Measurements from ENCODE around the gene WBP11. TPM values are rescaled to one million over a fixed set of nuclear protein-coding genes. Genes with fewer than 3 reads are reported as not detected.
A peak's percentile ranks its signal among the peaks of the same experiment; 100 is the strongest.

WBP11 gene
- total and polyA plus RNA-seq, 5 donors from 2014 or later: 50.7 to 119 (median 58.2) TPM

DNA sequence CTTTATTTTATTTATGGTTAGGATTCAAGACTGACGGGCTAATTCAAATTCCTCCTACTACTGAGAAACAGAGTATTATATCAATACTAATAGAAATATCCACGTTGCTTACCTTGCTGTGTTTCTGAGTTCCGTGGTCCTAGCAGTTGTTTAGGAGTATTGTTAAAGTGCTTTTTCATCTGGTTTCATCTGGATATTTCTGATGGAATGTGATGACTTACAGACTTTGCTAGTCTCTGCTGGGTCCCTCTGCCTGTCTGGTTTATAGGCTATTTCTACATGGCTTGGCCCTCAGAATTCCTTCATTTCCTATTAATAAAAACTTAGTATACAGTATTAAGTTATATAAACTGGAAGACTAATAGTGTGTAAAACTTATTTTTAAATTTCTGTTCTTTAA, 10.7 kb upstream of the WBP11 start, which contains the start of gene SMCO3:
Gene SMCO3, minus strand, starts transcription at position 169 of the 400 bp plus-strand sequence. CDS start 7,502 bp downstream, outside the sequence.
- peaks cover 0 to 14% (median 3%) of the 10 kb centered on the region in 7 donors for H3K9me3 Mint-ChIP-seq
- no peak for DNase-seq
- H3K4me1 Mint-ChIP-seq: peaks cover 9 to 30% (median 22%) of the 10 kb centered on the region in 4 donors

DNA sequence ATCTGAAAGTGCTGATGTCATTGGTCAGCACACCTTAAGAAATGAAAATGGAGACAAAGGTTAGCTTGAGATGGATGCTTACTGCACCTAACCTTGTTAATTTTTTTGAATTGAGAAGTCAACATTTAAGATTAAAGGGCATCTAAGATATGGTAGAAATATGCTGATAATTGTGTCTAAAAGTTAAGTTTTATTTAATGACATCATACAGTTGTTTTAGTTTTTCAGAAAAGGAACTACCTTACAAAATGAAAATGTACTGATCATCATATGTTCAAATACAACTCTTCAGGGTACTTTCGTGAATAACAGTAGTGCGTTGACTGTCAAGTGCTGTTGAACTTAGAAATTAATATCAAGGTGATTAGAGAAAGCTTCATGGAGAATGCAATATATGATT, 8.2 kb upstream of the WBP11 start:
- no peaks in the 10 kb centered on the region for H3K36me3 ChIP-seq (ENCODE audit: control insufficient read depth, insufficient read depth, low read length)
- no peaks in the 10 kb centered on the region for H3K9me3 ChIP-seq (ENCODE audit: control insufficient read depth in 2 of 2, low read length in 2 of 2)
- Mint-ChIP-seq H3K4me1 (peaks cover 5 to 16% (median 13%) of the 10 kb centered on the region in 4 donors), H3K36me3 (no peaks in the 10 kb centered on the region), H3K9me3 (no peaks in the 10 kb centered on the region), H3K4me3 (no peak overlapping the region), H3K27ac (peak overlapping the region in 1 of 3 donors; percentile 68), H3K27me3 (no peaks in the 10 kb centered on the region)
- DNase-seq (no peak), ATAC-seq (ENCODE audit: low read depth in 2 of 2) (no peak)
- no peak overlapping the region for H3K4me3 ChIP-seq (ENCODE audit: low read depth, low read length)
- H3K27ac ChIP-seq (ENCODE audit: insufficient read depth, low read length, poor library complexity, severe bottlenecking): no peak overlapping the region
- H3K27me3 ChIP-seq (ENCODE audit: control insufficient read depth, insufficient read depth, low read length): no peaks in the 10 kb centered on the region
- peaks cover 8% of the 10 kb centered on the region for H3K4me1 ChIP-seq (ENCODE audit: control insufficient read depth, insufficient read depth, low read length, poor library complexity, severe bottlenecking)

More for the DNA sequence above, 10.7 kb upstream of the WBP11 start, which contains the start of gene SMCO3:
- Histone ChIP-seq H3K4me1 (ENCODE audit: control insufficient read depth, insufficient read depth, low read length, poor library complexity, severe bottlenecking) (peaks cover 8% of the 10 kb centered on the region), H3K36me3 (ENCODE audit: control insufficient read depth, insufficient read depth, low read length) (no peaks in the 10 kb centered on the region), H3K4me3 (ENCODE audit: low read depth, low read length) (no peak within 1 kb of the TSS), H3K27me3 (ENCODE audit: control insufficient read depth, insufficient read depth, low read length) (no peaks in the 10 kb centered on the region), H3K27ac (ENCODE audit: insufficient read depth, low read length, poor library complexity, severe bottlenecking) (no peak within 1 kb of the TSS), H3K9me3 (ENCODE audit: control insufficient read depth in 2 of 2, low read length in 2 of 2) (no peaks in the 10 kb centered on the region)
- Mint-ChIP-seq H3K27me3 (peaks cover 5% of the 10 kb centered on the region), H3K27ac (no peak within 1 kb of the TSS), H3K36me3 (no peaks in the 10 kb centered on the region), H3K4me3 (peak within 1 kb of the TSS in 1 of 4 donors; percentile 52)
- no peak for ATAC-seq (ENCODE audit: low read depth in 2 of 2)

DNA sequence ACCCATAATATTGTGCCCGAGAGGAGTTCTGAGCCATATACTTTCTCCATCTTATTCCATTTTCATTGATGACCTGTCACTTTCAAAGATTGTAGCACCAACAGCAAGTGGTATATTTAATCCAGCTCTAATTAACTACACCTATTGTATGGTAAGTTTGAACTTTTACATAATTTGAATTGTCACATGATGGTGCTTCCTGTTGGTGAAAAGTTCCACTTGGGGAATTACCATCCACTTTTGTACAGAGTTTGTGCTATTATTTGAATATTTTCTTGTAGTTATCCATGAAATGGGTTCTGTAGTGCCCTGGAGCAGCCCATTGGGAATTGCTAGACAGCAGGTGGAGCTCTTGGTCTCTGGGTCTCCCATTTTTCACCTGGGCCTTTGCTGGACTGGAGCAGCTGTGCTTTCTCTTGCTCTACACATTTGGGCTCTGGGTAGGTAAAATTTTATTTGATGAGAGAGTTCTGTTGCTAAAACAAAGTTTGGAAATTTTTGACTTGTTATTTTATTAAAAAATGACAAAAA, 7.7 kb upstream of the WBP11 start:
- ATAC-seq (ENCODE audit: low read depth in 2 of 2) (peak in 1 of 2 donors; percentile 31), DNase-seq (peak in 1 of 3 donors; percentile 13)
- H3K27ac Mint-ChIP-seq: peak overlapping the region in 2 of 3 donors; percentile 56 to 68
- no peaks in the 10 kb centered on the region for H3K27me3 Mint-ChIP-seq
- no peaks in the 10 kb centered on the region for H3K36me3 Mint-ChIP-seq
- H3K4me1 Mint-ChIP-seq: peaks cover 5 to 16% (median 13%) of the 10 kb centered on the region in 4 donors
- H3K4me3 Mint-ChIP-seq: peak overlapping the region in 2 of 4 donors; percentile 8 to 41
- H3K9me3 Mint-ChIP-seq: no peaks in the 10 kb centered on the region
- Histone ChIP-seq H3K4me1 (ENCODE audit: control insufficient read depth, insufficient read depth, low read length, poor library complexity, severe bottlenecking) (peaks cover 8% of the 10 kb centered on the region), H3K27ac (ENCODE audit: insufficient read depth, low read length, poor library complexity, severe bottlenecking) (peak overlapping the region; percentile 39), H3K36me3 (ENCODE audit: control insufficient read depth, insufficient read depth, low read length) (no peaks in the 10 kb centered on the region), H3K4me3 (ENCODE audit: low read depth, low read length) (no peak overlapping the region), H3K9me3 (ENCODE audit: control insufficient read depth in 2 of 2, low read length in 2 of 2) (no peaks in the 10 kb centered on the region), H3K27me3 (ENCODE audit: control insufficient read depth, insufficient read depth, low read length) (no peaks in the 10 kb centered on the region)

DNA sequence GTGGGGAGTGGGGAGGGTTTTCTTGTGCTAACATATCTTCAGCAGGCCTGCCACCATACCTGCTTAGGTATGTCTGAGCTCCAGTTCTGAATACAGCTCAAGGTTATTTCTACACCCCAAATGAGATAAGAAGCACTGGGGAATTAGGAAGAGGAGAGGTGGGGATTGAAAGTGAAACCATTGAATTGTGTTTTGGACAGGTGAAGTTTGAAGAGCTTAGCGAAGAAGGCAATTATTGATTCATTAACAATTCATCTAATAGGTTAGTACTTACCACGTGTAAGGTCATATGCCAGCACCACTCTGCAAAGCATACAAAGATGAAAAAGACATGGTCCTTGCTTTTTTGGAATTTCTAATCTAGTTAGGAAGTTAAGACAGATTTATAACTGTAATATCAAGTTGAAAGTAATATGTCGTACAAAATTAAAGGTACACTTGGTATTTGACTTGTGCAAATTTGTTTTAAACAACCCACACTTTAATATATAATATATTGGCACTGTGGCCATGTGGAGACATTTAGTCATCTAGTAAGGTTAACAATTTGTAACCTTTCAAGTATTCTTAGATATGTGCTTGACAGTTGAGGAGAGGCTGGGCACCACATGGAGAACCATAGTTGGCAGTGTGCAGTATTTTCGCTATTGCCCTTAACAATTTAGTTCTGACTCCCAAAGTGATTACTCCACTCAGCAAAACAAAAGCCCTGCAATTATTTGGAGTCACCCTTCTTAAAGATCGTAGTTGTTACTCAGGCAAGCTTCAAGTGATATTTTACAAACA, 7.1 kb upstream of the WBP11 start:
- peaks cover 7 to 20% (median 14%) of the 10 kb centered on the region in 4 donors for H3K4me1 Mint-ChIP-seq
- H3K4me3 Mint-ChIP-seq: peak overlapping the region in 3 of 4 donors; percentile 24 to 67 (median 43)
- H3K36me3 ChIP-seq (ENCODE audit: control insufficient read depth, insufficient read depth, low read length): no peaks in the 10 kb centered on the region
- H3K9me3 Mint-ChIP-seq: no peaks in the 10 kb centered on the region
- DNase-seq (peak in 1 of 3 donors; percentile 15), ATAC-seq (ENCODE audit: low read depth in 2 of 2) (no peak)
- H3K9me3 ChIP-seq (ENCODE audit: control insufficient read depth in 2 of 2, low read length in 2 of 2): no peaks in the 10 kb centered on the region
- no peaks in the 10 kb centered on the region for H3K36me3 Mint-ChIP-seq
- H3K27me3 Mint-ChIP-seq: no peaks in the 10 kb centered on the region
- H3K4me3 ChIP-seq (ENCODE audit: low read depth, low read length): peak overlapping the region; percentile 35
- H3K27ac Mint-ChIP-seq: peak overlapping the region in 2 of 3 donors; percentile 68 to 81
- no peaks in the 10 kb centered on the region for H3K27me3 ChIP-seq (ENCODE audit: control insufficient read depth, insufficient read depth, low read length)
- peak overlapping the region; percentile 39 for H3K27ac ChIP-seq (ENCODE audit: insufficient read depth, low read length, poor library complexity, severe bottlenecking)
- H3K4me1 ChIP-seq (ENCODE audit: control insufficient read depth, insufficient read depth, low read length, poor library complexity, severe bottlenecking): peaks cover 12% of the 10 kb centered on the region

DNA sequence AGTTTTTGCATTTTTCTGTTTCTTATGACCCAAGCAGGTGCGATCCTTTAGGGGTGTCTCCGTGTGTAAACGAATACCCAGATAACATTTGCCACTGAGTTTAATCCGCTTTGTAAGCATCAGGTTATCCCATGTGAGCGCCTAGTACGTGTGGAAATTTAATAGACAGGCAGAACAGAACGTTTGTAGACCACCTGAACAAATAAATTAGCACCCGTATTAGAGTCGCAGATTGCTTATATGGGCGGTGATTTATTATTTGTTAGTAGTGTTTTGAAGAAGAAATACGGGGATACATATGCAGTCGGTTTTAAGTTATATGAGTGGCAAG, 517 bp upstream of the WBP11 start:
- ATAC-seq (ENCODE audit: low read depth in 2 of 2): peak in 1 of 2 donors; percentile 2
- no peaks in the 10 kb centered on the region for H3K9me3 Mint-ChIP-seq
- no peaks in the 10 kb centered on the region for H3K27me3 Mint-ChIP-seq
- H3K4me1 ChIP-seq (ENCODE audit: control insufficient read depth, insufficient read depth, low read length, poor library complexity, severe bottlenecking): peaks cover 37% of the 10 kb centered on the region
- H3K36me3 Mint-ChIP-seq: peaks cover 5% of the 10 kb centered on the region
- H3K4me1 Mint-ChIP-seq: peaks cover 4 to 38% (median 29%) of the 10 kb centered on the region in 4 donors
- H3K4me3 ChIP-seq (ENCODE audit: low read depth, low read length): peak overlapping the region; percentile 99
- H3K27me3 ChIP-seq (ENCODE audit: control insufficient read depth, insufficient read depth, low read length): no peaks in the 10 kb centered on the region
- no peak overlapping the region for H3K27ac Mint-ChIP-seq
- H3K9me3 ChIP-seq (ENCODE audit: control insufficient read depth in 2 of 2, low read length in 2 of 2): no peaks in the 10 kb centered on the region
- H3K4me3 Mint-ChIP-seq: no peak overlapping the region
- DNase-seq: no peak
- H3K27ac ChIP-seq (ENCODE audit: insufficient read depth, low read length, poor library complexity, severe bottlenecking): peak overlapping the region; percentile 96
- peaks cover 13% of the 10 kb centered on the region for H3K36me3 ChIP-seq (ENCODE audit: control insufficient read depth, insufficient read depth, low read length)

DNA sequence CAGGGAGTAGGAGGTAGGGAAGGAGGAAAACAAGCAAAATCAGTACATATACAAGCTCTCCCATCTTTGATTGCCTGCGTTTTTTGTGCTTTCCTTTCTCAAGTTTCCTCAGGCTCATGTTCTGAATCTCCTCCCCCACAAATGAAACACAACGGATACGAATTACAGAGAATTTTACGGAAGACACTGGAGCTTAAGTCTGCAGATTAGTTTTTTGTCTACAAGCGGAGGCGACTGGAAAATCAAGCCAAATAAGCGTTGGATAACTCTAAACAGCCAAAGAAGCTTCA, 612 bp downstream of the WBP11 start:
- Histone ChIP-seq H3K4me1 (ENCODE audit: control insufficient read depth, insufficient read depth, low read length, poor library complexity, severe bottlenecking) (peaks cover 37% of the 10 kb centered on the region), H3K9me3 (ENCODE audit: control insufficient read depth in 2 of 2, low read length in 2 of 2) (no peaks in the 10 kb centered on the region), H3K36me3 (ENCODE audit: control insufficient read depth, insufficient read depth, low read length) (peaks cover 24% of the 10 kb centered on the region), H3K4me3 (ENCODE audit: low read depth, low read length) (peak overlapping the region; percentile 99), H3K27ac (ENCODE audit: insufficient read depth, low read length, poor library complexity, severe bottlenecking) (peak overlapping the region; percentile 96), H3K27me3 (ENCODE audit: control insufficient read depth, insufficient read depth, low read length) (no peaks in the 10 kb centered on the region)
- Mint-ChIP-seq H3K27ac (no peak overlapping the region), H3K4me1 (peaks cover 4 to 43% (median 29%) of the 10 kb centered on the region in 4 donors), H3K9me3 (no peaks in the 10 kb centered on the region), H3K4me3 (no peak overlapping the region), H3K36me3 (peaks cover 8% of the 10 kb centered on the region), H3K27me3 (no peaks in the 10 kb centered on the region)
- DNase-seq (no peak), ATAC-seq (ENCODE audit: low read depth in 2 of 2) (no peak)

DNA sequence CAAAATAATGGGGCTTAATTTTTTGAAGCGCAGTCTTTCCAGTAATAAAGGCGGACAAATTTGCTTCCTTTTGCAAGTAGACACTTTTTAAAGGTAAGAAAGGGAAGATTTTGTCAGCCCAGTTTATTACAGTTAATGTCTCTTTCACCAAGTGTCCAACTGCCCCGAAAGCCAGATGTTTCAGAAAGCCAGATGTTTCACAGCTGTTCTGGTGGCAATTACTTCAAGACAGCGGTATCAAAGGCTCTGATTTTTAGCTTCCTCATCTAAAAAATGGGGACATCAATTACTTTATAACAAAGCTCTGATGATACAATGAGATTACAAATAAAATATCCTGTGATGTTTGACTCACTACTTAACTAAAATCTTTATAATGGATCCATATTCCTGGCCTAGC, 1.0 kb downstream of the WBP11 start:
- Histone ChIP-seq H3K36me3 (ENCODE audit: control insufficient read depth, insufficient read depth, low read length) (peaks cover 28% of the 10 kb centered on the region), H3K4me3 (ENCODE audit: low read depth, low read length) (peak overlapping the region; percentile 99), H3K27ac (ENCODE audit: insufficient read depth, low read length, poor library complexity, severe bottlenecking) (peak overlapping the region; percentile 96), H3K4me1 (ENCODE audit: control insufficient read depth, insufficient read depth, low read length, poor library complexity, severe bottlenecking) (peaks cover 37% of the 10 kb centered on the region), H3K9me3 (ENCODE audit: control insufficient read depth in 2 of 2, low read length in 2 of 2) (no peaks in the 10 kb centered on the region), H3K27me3 (ENCODE audit: control insufficient read depth, insufficient read depth, low read length) (no peaks in the 10 kb centered on the region)
- Mint-ChIP-seq H3K4me3 (no peak overlapping the region), H3K4me1 (peaks cover 8 to 44% (median 31%) of the 10 kb centered on the region in 4 donors), H3K36me3 (peaks cover 12% of the 10 kb centered on the region), H3K27ac (no peak overlapping the region), H3K27me3 (no peaks in the 10 kb centered on the region), H3K9me3 (no peaks in the 10 kb centered on the region)
- DNase-seq (no peak), ATAC-seq (ENCODE audit: low read depth in 2 of 2) (no peak)
